ENCODE measurements around the gene PIP5K1C.

DNA sequence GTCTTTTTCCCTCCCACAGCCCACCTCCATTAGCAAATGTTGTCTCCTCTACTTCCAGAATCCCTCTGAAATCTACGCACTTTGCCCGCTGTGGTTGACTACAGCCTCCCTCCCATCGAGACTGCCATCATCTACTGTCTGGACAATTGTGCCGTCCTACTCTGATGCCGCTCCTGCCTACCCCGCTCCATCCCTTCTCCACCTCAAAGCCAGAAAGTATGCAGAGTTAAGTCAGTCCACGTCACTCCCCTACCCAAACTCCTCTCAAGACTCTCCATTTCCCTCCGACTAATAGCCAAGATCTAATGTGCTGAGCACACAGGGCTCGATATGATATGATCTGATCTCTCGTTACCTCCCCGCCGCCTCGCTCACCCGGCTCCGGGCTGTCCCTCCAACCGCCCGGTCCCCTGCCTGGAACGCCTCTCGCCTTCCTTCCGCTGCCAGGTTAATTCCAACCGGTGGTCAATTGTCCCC lies 74.2 kb downstream of the PIP5K1C start:
- TF ChIP-seq, protein P1, sequence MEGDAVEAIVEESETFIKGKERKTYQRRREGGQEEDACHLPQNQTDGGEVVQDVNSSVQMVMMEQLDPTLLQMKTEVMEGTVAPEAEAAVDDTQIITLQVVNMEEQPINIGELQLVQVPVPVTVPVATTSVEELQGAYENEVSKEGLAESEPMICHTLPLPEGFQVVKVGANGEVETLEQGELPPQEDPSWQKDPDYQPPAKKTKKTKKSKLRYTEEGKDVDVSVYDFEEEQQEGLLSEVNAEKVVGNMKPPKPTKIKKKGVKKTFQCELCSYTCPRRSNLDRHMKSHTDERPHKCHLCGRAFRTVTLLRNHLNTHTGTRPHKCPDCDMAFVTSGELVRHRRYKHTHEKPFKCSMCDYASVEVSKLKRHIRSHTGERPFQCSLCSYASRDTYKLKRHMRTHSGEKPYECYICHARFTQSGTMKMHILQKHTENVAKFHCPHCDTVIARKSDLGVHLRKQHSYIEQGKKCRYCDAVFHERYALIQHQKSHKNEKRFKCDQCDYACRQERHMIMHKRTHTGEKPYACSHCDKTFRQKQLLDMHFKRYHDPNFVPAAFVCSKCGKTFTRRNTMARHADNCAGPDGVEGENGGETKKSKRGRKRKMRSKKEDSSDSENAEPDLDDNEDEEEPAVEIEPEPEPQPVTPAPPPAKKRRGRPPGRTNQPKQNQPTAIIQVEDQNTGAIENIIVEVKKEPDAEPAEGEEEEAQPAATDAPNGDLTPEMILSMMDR (IDR thresholded peaks at IDR 0.05), result no peak
- TF ChIP-seq POLR2AphosphoS5 (IDR thresholded peaks at IDR 0.05), result no peak
